GM18505 (cell line): ENCODE measurements around the gene CFAP97D2.
"Not testable (repeated sequence)": the region's sequence is repeated elsewhere in the genome, so short reads cannot be mapped to it uniquely, and the experiment has no call there.

Source experiments
- ATAC-seq: cut with Tn5 transposase; IDR thresholded peaks from one replicate; pipeline ENCODE4 v1.9.1; 2021; ENCODE audit not compliant: unreplicated experiment
- POLR2A ChIP-seq: IDR thresholded peaks from 4 replicates; pipeline ENCODE4 v1.6.1; 2011; ENCODE audit warnings: borderline replicate concordance; ENCODE audit not compliant: insufficient read depth, insufficient read length; ENCODE audit errors: extremely low read depth

Gene CFAP97D2

GRCh38 chr13:114157869-114158495 is 21.1 kb upstream of the CFAP97D2 start:
- no peak for TF ChIP-seq POLR2A
- ATAC-seq = no peak

GRCh38 chr13:114158869-114159666 is 20.0 kb upstream of the CFAP97D2 start:
- ATAC-seq = not testable (repeated sequence)

- no peak for ATAC-seq
- no peak for TF ChIP-seq POLR2A
Observed at GRCh38 chr13:114161028-114161556, 18.0 kb upstream of the CFAP97D2 start.

GRCh38 chr13:114161644-114162532 is 17.2 kb upstream of the CFAP97D2 start:
- ATAC-seq = no peak
- TF ChIP-seq POLR2A = no peak

- TF ChIP-seq POLR2A = no peak
- no peak for ATAC-seq
Observed at GRCh38 chr13:114162533-114162922, 16.5 kb upstream of the CFAP97D2 start.

- no peak for TF ChIP-seq POLR2A
- no peak for ATAC-seq
Observed at GRCh38 chr13:114164053-114164452, 15.0 kb upstream of the CFAP97D2 start.

- no peak for TF ChIP-seq POLR2A
- no peak for ATAC-seq
Observed at GRCh38 chr13:114164681-114165429, 14.2 kb upstream of the CFAP97D2 start.

GRCh38 chr13:114166381-114167131 is 12.5 kb upstream of the CFAP97D2 start:
- ATAC-seq = no peak
- no peak for TF ChIP-seq POLR2A

- no peak for TF ChIP-seq POLR2A
- no peak for ATAC-seq
Observed at GRCh38 chr13:114167426-114167825, 11.6 kb upstream of the CFAP97D2 start.

GRCh38 chr13:114167885-114168284 is 11.2 kb upstream of the CFAP97D2 start:
- TF ChIP-seq POLR2A = no peak
- ATAC-seq = no peak

- no peak for TF ChIP-seq POLR2A
- ATAC-seq = no peak
Observed at GRCh38 chr13:114173272-114173671, 5.8 kb upstream of the CFAP97D2 start.

GRCh38 chr13:114173745-114174144 is 5.3 kb upstream of the CFAP97D2 start:
- no peak for TF ChIP-seq POLR2A

More at GRCh38 chr13:114173745-114174144, 5.3 kb upstream of the CFAP97D2 start:
- ATAC-seq = no peak
